GM21717 (cell line): ENCODE data around the gene SUPT6H.

Experiments used
- ATAC-seq: cut with Tn5 transposase; IDR thresholded peaks from one replicate; pipeline ENCODE4 v1.9.1; 2021; ENCODE audit warnings: mild to moderate bottlenecking, moderate library complexity; ENCODE audit not compliant: unreplicated experiment

SUPT6H gene

DNA sequence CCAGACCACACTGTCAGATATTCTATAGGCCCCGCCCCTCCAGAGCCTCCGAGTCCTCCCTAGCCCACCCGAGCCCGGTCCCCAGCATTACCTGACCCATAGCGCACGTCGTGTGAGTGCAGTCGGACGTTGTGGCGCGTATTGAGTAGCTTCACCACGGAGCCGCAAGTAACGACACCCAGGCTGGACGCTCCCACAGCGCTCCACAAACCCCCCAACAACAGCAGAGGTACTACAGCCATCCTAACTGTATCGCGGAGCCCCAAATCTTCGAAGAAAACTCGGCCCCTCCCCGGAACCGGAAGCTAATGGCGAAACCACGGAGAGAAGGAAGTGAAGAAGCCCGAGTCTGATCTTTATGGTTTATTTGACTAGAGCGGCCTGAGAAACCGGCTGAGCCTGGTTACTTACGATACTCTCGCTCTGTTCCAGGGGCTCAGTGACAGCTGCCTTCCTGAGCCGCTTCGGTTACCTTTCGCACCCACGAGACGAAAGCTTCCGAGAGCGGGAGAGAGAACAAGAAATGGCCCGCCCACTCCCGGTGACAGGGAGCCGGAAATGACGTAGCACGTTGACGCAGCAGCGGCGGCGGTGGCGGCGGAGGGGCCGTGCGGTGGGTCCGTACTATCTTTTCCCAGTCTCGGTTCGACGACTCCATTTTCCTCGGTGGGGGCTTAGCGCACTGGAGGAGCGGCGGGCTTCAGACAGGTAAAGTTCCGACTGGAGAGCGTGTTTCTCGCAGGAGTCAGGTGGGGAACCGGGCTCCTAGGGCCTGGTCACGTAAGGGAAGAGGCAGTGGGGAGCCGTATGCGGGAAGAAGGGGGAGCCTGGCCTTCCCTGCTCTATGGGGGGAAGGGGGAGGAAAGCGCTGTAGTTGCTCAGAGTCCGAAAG is at the start of gene SUPT6H, which contains the start of gene SDF2:
SUPT6H (plus strand) TSS at position 571 of the 892 bp plus-strand sequence. CDS start 11,197 bp downstream, outside the sequence.
SDF2 (minus strand) TSS at position 272 of the 892 bp plus-strand sequence; CDS start at position 242, 30 bp downstream.
- peak; percentile 72 for ATAC-seq

DNA sequence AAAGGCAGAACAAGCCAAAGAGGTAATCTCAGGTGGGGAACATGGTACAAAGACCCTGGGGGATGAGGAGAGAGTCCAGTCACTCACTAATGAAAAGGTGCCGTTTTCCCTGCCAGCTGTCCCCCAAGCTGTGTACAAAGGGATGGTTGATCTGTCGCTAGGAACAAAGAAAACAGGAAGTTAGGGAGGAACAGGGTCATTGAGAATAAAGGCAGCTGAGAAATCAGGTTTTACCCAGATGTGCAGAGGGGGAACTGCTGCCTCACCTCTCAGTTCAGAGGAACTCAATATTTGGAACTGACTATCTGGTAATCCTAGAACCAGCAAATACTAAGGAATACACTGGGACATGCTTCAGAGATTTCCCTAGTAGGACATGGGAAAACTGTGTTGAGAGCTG is 49.5 kb upstream of the SUPT6H start:
- no peak for ATAC-seq

DNA sequence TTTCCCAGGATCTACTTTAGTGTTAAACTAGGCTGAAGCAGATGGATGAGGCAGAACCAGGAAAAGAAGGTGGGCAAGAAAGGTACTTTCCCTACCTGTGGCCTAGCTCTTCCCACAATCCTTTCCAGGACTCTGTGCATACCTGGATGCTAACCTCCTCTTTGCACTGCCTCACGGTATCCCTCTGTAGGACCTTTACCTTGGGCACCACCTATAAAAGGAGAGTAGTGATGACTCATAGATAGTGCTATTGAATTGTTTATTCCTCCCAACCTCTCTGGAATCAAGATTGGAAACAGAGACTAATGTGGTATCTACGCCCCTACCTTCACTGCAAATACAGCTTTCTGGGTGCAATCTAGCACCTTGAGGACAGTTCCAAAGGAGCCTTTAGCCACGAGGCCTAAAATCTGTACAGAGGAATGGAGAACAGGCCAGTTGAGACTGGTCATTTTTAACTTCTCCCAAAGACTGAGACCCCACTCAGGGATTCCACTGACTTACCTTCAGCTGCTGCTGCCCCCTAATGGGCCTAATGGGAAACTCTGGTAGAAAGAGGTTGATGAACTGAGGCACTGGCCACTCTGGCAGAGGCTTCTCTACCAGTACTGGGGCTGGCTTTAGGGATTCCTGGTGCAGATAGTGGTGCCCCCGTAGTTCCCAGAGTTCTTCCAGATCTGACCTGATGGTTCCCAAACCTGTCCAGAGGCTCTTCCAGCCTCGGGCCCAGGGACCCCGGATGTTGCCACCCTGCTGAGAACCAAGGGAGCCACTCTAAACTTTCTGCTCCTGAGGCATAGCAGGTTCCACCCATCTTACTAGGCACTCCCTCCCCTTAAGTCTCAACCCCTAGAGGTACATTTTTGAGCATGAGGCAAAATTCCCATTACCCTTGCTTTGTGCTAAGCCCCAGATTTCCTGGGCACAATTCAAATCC is 48.8 kb upstream of the SUPT6H start:
- no peak for ATAC-seq

DNA sequence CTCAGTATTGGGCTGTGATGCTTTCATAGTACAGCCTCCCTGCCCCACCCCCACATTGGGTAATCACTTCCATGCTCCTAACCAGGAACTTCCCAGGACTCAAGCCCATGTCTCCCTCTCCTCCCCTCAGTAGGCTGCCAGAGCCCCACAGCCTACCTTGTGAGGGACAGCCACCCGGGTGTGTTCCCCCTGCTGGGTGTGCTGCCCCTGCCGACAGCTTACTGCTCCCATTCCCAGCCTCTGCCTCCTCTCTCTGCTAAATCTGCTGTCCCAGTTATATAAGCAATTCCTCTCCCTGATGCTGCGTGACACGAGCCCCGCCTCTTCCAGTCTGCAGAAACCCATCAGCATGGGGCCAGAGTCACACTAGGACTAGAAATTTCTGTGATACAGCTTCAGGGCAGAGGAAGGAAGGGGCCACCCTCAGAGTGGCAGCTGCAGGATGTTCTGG is 48.0 kb upstream of the SUPT6H start, which contains the start of gene RSKR:
RSKR (minus strand) TSS at position 255 of the 451 bp plus-strand sequence; CDS start at position 231, 24 bp downstream.
- no peak for ATAC-seq

DNA sequence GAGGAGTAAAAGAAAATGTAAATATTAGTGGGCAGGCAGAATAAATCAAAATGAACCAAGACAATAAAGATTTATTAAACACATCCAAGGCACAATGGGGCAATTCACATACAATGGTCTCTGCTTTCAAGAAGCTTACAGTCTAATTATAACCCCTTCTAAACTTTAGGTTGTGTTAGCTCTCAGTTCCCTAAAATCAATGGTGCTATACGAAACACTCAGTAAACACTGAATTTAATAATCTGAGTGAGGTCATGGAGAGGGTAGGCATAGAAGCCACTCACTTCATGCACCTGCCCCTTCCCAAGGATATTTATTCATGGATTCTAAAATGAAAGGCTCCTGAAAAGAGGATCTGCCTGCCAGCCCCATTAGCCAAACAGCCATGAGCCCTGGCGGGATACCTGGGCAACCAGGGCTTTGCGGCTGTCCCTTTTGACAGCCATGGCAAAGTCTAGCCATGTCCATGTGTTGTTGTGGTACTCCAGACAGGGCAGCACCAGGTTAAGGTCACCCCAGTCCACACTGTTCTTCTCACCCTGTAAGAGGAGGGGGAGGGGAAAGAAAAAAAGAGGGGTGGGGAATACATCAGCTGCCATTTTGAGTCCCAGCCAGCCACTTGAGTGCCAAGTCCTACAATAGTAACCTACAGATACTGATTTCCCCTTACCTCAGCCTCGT is 46.6 kb upstream of the SUPT6H start:
- ATAC-seq, result no peak

DNA sequence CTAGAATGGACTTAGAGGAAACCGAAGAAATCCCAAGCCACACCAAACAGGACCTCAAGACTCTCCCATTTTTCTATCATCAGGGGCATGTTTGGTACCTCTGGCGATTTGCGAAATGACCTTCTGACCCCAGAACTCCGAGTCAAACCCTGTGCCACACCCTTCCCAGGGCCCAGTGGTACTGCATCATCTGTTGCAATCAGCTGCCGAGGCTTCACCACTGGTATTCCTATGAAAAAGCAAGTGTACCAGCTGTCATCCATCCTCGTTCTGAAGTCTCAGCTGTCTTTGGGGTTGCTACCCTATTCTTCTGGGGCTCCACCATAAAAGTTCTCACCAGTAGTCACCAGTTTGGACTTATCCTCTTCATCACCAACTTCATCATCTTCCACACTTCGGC is 45.7 kb upstream of the SUPT6H start:
- ATAC-seq, result no peak

DNA sequence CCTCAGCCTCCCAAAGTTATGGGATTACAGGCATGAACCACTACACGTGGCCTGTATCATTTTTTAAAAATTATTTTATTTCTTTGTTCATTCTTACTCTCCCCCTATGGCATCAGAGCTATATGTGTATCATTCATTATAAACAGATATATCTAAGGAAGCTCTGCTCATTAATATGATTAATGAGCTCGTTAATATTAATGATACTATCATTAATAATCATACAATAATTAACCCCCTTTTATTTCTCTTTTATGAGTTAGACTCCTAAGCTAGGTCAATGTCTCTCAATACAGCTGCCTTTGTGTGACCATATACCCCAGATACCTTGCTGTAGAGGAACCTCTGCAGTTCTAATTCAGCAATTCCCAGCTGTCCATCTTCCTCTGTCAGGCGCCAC is 43.5 kb upstream of the SUPT6H start:
- no peak for ATAC-seq

DNA sequence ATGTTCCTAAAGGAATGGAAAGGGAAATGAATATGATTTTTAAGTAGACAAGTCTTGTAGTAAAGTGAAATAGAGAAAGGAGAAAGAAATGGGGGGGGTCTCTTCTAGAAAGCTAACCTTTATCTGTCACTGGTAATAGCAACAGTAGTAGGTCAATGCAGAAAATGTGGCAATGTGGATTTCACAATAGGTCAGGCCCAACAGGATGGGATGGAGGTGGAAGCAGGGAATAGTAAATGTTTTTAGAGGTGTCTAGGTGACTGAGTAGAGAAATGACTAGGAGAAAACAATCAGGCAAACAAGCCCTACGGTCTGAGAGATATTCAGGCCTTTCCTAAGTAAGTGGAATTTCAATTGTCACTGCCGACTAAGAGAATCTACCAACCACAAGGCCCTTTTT is 42.0 kb upstream of the SUPT6H start:
- ATAC-seq, result no peak

DNA sequence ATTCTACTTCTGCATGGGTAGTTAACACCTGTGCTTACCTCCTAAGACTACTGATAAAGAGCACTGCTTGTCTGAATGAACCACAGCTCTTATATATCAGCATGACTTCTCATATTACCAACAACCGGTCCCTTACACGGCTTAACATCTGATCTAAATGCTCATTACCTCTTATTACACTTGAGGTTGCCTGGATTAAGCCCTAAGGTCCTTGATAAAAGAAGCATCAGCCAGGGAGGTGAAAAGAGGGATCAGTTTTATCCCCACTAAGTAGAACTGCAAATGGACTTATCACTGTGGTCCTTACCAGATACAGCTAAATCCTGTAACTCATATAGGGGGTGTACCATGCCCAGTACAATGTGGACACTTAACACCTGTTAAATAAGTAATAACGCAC is 39.8 kb upstream of the SUPT6H start:
- no peak for ATAC-seq

DNA sequence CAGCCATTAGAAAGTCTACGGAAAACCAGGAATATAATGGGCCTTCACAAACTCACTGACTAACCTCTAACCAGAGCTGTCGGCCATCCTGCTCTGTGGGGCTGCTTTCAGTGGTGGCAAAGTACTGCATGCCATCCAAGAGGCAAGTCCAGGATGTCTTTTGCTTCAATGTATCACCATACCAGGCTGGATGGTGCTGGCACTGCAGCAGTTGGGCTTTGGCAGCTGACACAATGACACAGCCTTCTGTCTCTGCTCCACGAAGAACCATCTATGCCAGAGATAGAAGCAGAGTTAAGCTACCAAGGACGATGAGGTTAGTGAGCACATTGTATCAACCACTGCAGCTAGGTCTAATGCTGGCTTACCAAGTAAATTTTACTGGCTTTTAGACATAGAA is 38.3 kb upstream of the SUPT6H start:
- no peak for ATAC-seq

DNA sequence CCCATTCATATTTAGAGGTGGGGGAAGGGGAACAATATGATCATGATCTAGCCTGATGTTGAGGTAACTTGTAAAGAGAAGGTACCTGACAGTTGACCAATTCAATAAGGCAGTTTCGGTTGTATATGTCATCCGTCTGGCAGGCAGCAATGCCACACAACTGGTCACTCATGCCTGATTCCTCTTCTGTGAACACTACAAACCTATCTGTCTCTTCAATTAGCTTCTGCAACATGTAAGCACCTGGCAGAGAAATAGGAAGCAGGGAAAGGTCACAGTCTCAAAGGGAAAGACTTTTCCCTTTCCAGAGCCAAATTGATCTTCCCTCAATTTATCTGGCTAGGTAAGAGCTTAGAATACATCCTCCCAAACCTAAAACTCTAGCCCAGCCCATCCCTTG is 37.9 kb upstream of the SUPT6H start:
- ATAC-seq, result no peak

DNA sequence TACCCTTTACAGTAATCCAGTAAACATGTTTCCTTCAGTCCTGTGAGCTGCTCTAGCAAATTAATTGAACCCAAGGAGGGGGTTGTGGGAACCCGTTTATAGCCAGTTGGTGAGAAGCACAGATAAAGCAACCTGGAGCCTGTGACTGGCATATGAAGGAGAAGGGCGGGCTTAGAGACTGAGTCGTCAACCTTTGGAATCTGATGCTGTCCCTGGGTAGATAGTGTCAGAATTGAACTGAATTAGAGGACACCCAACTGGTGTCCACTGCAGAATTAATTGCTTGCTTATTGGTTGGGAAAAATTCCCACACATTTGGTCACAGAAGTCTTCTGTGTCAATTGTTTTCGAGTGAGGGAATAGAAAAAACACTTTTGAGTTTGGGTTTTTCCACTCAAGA is 35.2 kb upstream of the SUPT6H start:
- no peak for ATAC-seq

DNA sequence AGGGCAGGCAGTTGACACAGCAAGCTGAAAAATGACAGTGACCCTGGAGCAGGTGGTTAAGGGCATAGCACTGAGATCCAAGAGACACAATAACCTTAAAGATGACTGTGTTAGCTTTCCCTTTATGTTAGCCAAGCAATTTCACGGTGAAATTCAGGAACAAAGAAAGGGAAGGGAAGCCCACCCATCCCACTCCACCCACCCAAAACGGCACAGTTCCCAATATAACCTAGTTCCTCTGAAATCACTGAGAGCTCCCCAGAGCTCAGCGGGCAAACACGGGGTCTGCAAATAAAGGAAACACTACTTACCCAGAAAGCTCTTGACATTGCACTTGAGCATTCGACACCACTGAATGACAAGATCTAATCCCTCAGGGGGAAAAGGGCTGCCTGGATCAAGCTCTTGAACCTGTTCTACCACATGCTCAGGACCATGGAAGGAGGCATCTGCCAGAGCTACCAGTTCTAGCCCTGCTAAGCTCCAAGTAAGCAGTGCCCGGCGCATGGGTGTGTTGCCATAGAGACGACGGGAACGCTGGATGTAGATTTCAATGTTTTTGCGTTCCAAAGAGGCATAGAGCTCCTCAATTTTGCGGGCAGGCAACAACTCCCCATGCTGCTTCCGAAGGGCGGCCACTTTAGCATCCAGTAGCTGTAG is 27.7 kb upstream of the SUPT6H start:
- no peak for ATAC-seq

DNA sequence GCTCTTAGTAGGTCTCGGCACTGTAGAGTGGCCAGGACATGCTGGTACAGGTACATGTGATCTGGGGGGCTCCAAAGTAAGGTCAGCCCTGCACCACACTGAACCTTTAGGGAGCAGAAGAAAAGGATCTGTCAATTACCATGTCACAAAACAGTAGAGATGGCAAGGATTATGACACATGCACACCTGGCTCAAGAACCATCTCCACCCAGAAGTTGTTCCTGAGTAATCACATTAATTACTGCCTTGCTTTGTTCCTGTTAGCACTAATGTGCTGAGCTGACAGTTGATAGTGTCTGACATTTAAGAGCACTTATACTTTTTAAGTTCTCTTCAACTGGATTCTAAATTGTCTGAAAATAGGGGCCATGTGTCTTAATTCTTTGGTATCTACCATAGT is 26.5 kb upstream of the SUPT6H start:
- ATAC-seq, result no peak

DNA sequence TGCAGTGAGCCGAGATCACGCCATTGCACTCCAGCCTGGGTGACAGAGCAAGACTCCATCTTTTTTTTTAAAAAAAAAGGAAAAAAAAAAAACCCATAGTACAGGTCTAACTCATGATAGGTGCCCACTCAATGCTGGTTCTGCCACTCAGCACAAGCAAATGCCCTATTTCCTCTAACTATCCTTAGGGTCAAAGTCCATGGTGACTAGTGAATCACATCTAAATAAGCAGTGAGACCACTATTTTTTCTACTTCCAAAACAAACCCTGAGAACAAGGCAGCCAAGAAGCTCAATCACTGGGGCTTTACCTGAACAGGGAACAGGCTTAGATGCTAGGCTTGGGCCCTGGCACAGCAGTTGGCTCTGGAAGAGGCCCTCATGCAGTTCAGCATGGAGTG is 20.4 kb upstream of the SUPT6H start:
- ATAC-seq, result no peak

DNA sequence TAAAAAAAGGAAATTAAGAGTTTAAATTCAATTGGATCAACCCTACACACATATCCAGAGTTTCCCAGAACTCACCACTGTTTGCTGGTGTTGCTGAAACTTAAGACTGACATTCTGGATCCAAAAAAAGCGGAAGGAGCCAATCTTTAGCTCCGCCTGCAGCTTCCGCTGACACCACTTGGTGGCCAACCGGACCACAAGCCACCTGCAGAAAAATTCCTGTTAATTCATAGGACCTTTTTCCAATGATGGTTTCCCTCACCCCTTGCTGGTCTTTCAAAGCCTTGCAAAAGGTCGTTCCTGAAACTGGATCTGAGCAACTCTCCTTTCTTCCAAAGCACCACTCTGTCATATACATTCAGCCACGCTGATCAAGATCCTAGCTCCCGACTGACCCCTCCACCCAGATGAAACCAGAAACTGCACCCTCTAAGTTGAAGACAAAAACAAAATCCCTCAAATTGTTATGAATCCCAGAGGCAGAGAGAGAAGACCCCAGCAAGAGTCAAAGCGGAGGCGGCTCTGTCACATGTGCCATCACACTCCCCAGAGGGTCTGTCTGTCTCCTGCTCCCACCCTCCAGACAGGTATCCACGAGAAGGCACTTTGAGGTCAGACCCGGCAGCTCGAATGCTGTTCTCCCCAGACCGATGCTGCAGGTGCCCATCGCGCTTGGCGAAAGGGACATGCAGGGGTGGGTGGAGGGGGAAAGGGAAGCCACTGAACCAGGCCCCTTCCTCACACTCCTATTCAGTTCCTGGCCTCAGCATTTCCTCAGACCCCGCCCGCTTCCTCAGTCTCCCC is 17.8 kb upstream of the SUPT6H start:
- ATAC-seq, result peak; percentile 15

DNA sequence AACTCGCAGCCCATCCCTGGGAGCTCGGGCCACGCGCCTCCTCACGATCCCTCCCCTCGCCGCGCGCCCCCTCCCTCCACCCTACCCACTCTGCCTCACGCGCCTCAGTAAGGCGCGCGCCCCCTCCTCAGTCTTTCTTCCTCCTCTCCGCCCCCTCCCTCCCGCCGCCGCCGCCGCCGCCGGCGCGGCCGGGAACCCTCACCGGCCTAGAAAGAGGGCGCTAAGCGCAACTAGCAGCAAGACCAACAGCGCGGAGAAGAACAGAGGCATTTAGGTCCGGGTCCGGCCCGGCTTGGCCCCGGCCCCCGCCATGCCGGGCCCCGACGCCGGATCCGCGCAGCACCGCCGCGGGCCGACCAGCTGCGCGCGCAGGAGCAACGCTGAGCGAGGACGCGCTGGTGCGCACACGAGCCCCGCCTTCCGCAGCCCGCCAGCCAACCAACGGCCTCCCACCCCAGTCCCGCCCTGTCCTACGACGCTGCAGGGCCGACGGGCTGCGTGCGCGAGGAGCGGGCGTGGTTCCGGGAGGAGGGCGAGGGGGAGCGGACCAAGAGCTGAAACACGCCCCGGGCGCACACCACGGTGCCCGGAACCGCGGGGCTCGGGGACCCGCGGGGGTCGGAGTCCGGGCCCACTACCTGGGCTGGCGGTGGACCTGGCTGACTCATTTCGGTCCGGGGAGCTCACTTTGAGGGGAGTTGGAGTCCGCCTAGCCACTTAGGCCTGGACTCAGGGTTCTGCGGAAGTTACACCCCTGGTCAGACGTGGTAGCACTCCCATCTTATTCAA is 17.0 kb upstream of the SUPT6H start, which contains the start of gene BLTP2:
BLTP2 (minus strand) TSS at position 372 of the 789 bp plus-strand sequence; CDS start at position 270, 102 bp downstream.
- peak; percentile 81 for ATAC-seq

DNA sequence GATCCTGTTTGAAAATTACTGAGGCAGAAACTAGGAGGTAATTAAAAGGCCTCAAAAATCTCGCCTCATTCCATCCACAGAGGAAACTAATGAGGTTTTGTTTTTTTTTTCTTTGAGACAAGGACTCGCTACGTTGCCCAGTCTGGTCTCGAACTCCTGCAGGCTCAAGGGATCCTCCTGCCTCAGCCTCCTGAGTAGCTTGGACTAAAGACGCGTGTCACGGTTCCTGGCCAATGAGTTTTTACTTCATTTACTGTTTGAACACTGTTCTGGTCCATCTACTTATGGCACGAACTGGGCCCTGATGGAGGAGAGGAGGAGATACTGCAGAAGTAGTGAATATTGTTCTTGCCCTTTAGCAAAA is 16.4 kb upstream of the SUPT6H start:
- ATAC-seq, result no peak
